ENCODE results near the gene PLN.

PLN gene

GRCh38 chr6:118571121-118571520, 23.0 kb downstream of the PLN start:
- TF ChIP-seq GABPA (IDR thresholded peaks at IDR 0.05; ENCODE audit: low read depth), result no peak
- TF ChIP-seq SPI1 (IDR thresholded peaks at IDR 0.05; ENCODE audit: borderline replicate concordance, low read depth), result no peak
- no peak for TF ChIP-seq CTCF (IDR thresholded peaks at IDR 0.05; ENCODE audit: insufficient read depth, low read length)
- TF ChIP-seq POLR2AphosphoS5 (IDR thresholded peaks at IDR 0.05; ENCODE audit: low read depth), result no peak
- no peak for TF ChIP-seq REST (IDR thresholded peaks at IDR 0.05; ENCODE audit: insufficient replicate concordance, low read depth)
- Histone ChIP-seq H3K27ac (replicated peaks) (no peak overlapping the region), H3K4me3 (replicated peaks; ENCODE audit: insufficient read depth, low read length) (no peak overlapping the region), H3K27me3 (ENCODE audit: insufficient read depth, poor library complexity, severe bottlenecking) (no peaks in the 10 kb centered on the region)
- no peak for DNase-seq (ENCODE audit: low read depth in 1 of 2, low spot score in 1 of 2)

- DNase-seq (ENCODE audit: low read depth in 1 of 2, low spot score in 1 of 2), result no peak
- TF ChIP-seq GABPA (IDR thresholded peaks at IDR 0.05; ENCODE audit: low read depth) (no peak), REST (IDR thresholded peaks at IDR 0.05; ENCODE audit: insufficient replicate concordance, low read depth) (no peak), POLR2AphosphoS5 (IDR thresholded peaks at IDR 0.05; ENCODE audit: low read depth) (no peak), CTCF (IDR thresholded peaks at IDR 0.05; ENCODE audit: insufficient read depth, low read length) (no peak), SPI1 (IDR thresholded peaks at IDR 0.05; ENCODE audit: borderline replicate concordance, low read depth) (no peak)
- Histone ChIP-seq H3K27ac (replicated peaks) (no peak overlapping the region), H3K27me3 (ENCODE audit: insufficient read depth, poor library complexity, severe bottlenecking) (no peaks in the 10 kb centered on the region), H3K4me3 (replicated peaks; ENCODE audit: insufficient read depth, low read length) (no peak overlapping the region)
Measured at GRCh38 chr6:118574051-118574865, 26.2 kb downstream of the PLN start.

GRCh38 chr6:118577972-118578371, 29.9 kb downstream of the PLN start:
- TF ChIP-seq POLR2AphosphoS5 (IDR thresholded peaks at IDR 0.05; ENCODE audit: low read depth), result no peak
- no peak for TF ChIP-seq GABPA (IDR thresholded peaks at IDR 0.05; ENCODE audit: low read depth)
- no peak for TF ChIP-seq SPI1 (IDR thresholded peaks at IDR 0.05; ENCODE audit: borderline replicate concordance, low read depth)
- no peak for TF ChIP-seq CTCF (IDR thresholded peaks at IDR 0.05; ENCODE audit: insufficient read depth, low read length)
- no peak for TF ChIP-seq REST (IDR thresholded peaks at IDR 0.05; ENCODE audit: insufficient replicate concordance, low read depth)
- no peaks in the 10 kb centered on the region for H3K27me3 ChIP-seq (ENCODE audit: insufficient read depth, poor library complexity, severe bottlenecking)
- no peak overlapping the region for H3K4me3 ChIP-seq (replicated peaks; ENCODE audit: insufficient read depth, low read length)
- H3K27ac ChIP-seq (replicated peaks), result no peak overlapping the region
- no peak for DNase-seq (ENCODE audit: low read depth in 1 of 2, low spot score in 1 of 2)
